Measurements from ENCODE around the gene CD79B.
"Not testable (repeated sequence)": the region's sequence is repeated elsewhere in the genome, so short reads cannot be mapped to it uniquely, and the experiment has no call there.

Gene CD79B

GRCh38 chr17:63930951-63931575 lies 1.1 kb downstream of the CD79B start:
- DNase-seq (ENCODE audit: low spot score) = no peak

GRCh38 chr17:63929860-63930766 lies 2.0 kb downstream of the CD79B start:
- no peak for DNase-seq (ENCODE audit: low spot score)

GRCh38 chr17:63928966-63929695 lies 3.0 kb downstream of the CD79B start:
- no peak for DNase-seq (ENCODE audit: low spot score)

GRCh38 chr17:63928172-63928666 lies 3.9 kb downstream of the CD79B start:
- DNase-seq (ENCODE audit: low spot score) = no peak

- peak; percentile 11 for DNase-seq (ENCODE audit: low spot score)
Measured at GRCh38 chr17:63927464-63928171, 4.5 kb downstream of the CD79B start.

- DNase-seq (ENCODE audit: low spot score) = no peak
Measured at GRCh38 chr17:63926164-63926563, 6.0 kb downstream of the CD79B start.

GRCh38 chr17:63925615-63926014 lies 6.5 kb downstream of the CD79B start:
- no peak for DNase-seq (ENCODE audit: low spot score)

- DNase-seq (ENCODE audit: low spot score) = not testable (repeated sequence)
Measured at GRCh38 chr17:63922402-63922801, 9.7 kb downstream of the CD79B start.

- DNase-seq (ENCODE audit: low spot score) = not testable (repeated sequence)
Measured at GRCh38 chr17:63920779-63921178, 11.4 kb downstream of the CD79B start.

- DNase-seq (ENCODE audit: low spot score) = not testable (repeated sequence)
Measured at GRCh38 chr17:63920050-63920449, 12.1 kb downstream of the CD79B start.

- DNase-seq (ENCODE audit: low spot score) = peak; percentile 73
Measured at GRCh38 chr17:63919311-63919723, 12.8 kb downstream of the CD79B start.

GRCh38 chr17:63918789-63919305 lies 13.3 kb downstream of the CD79B start, which contains the start of gene GH1:
TSS of gene GH1 (minus strand) at chr17:63918839. CDS start at chr17:63918776, 63 bp downstream.
- not testable (repeated sequence) for DNase-seq (ENCODE audit: low spot score)

- DNase-seq (ENCODE audit: low spot score) = no peak
Measured at GRCh38 chr17:63918305-63918704, 13.8 kb downstream of the CD79B start.

GRCh38 chr17:63917646-63918045 lies 14.5 kb downstream of the CD79B start:
- no peak for DNase-seq (ENCODE audit: low spot score)

GRCh38 chr17:63917206-63917605 lies 14.9 kb downstream of the CD79B start:
- DNase-seq (ENCODE audit: low spot score) = not testable (repeated sequence)

GRCh38 chr17:63916566-63917185 lies 15.5 kb downstream of the CD79B start:
- no peak for DNase-seq (ENCODE audit: low spot score)

- not testable (repeated sequence) for DNase-seq (ENCODE audit: low spot score)
Measured at GRCh38 chr17:63915753-63916152, 16.4 kb downstream of the CD79B start.

- no peak for DNase-seq (ENCODE audit: low spot score)
Measured at GRCh38 chr17:63914471-63914870, 17.7 kb downstream of the CD79B start.

- DNase-seq (ENCODE audit: low spot score) = peak; percentile 53
Measured at GRCh38 chr17:63911657-63912100, 20.5 kb downstream of the CD79B start.

- no peak for DNase-seq (ENCODE audit: low spot score)
Measured at GRCh38 chr17:63911041-63911635, 21.0 kb downstream of the CD79B start, which contains the start of gene CSHL1. TSS of gene CSHL1 (minus strand) at chr17:63911258. CDS start at chr17:63911196, 62 bp downstream.
